Osteocyte (in vitro differentiated cells): ENCODE measurements around the gene CTNNAL1. TPM values are rescaled to one million over a fixed set of nuclear protein-coding genes. Genes with fewer than 3 reads are reported as not detected.

Source experiments
- DNase-seq: peaks from one replicate; pipeline ENCODE4 v3.0.0; 2021; ENCODE audit warnings: mixed read lengths; ENCODE audit not compliant: unreplicated experiment; ENCODE audit errors: extremely low spot score
- H3K27ac Mint-ChIP-seq: one replicate; pipeline ENCODE4 v1.8.0; 2021; ENCODE audit warnings: mild to moderate bottlenecking, mixed read lengths; ENCODE audit not compliant: unreplicated experiment
- H3K27me3 Mint-ChIP-seq: one replicate; pipeline ENCODE4 v1.8.0; 2021; ENCODE audit warnings: mixed read lengths; ENCODE audit not compliant: unreplicated experiment
- H3K36me3 Mint-ChIP-seq: one replicate; pipeline ENCODE4 v1.8.0; 2021; ENCODE audit warnings: mixed read lengths; ENCODE audit not compliant: unreplicated experiment
- H3K4me1 Mint-ChIP-seq: one replicate; pipeline ENCODE4 v1.8.0; 2021; ENCODE audit warnings: mixed read lengths; ENCODE audit not compliant: unreplicated experiment
- H3K4me3 Mint-ChIP-seq: one replicate; pipeline ENCODE4 v1.8.0; 2021; ENCODE audit warnings: mild to moderate bottlenecking, moderate library complexity, mixed read lengths; ENCODE audit not compliant: unreplicated experiment
- H3K9me3 Mint-ChIP-seq: one replicate; pipeline ENCODE4 v1.8.0; 2021; ENCODE audit warnings: mixed read lengths; ENCODE audit not compliant: unreplicated experiment
- CTCF ChIP-seq: fragments of 200-600 bp; sonication (generic); IDR thresholded peaks from 2 replicates; pipeline ENCODE4 v1.5.0; 2021; ENCODE audit warnings: antibody characterized with exemption, mild to moderate bottlenecking, moderate library complexity
- total RNA-seq: library from RNA; stranded (reverse); gene quantifications from 2 replicates; pipeline ENCODE4 v1.2.1, GENCODE V29; 2021

Gene CTNNAL1
- total RNA-seq, 1 donor from 2014 or later, result 55.4 TPM

GRCh38 chr9:109051733-109052132 is 38.4 kb upstream of the CTNNAL1 start:
- no peak for TF ChIP-seq CTCF
- peak overlapping the region; percentile 72 for H3K27ac Mint-ChIP-seq
- H3K4me1 Mint-ChIP-seq, result peaks cover 26% of the 10 kb centered on the region
- no peaks in the 10 kb centered on the region for H3K9me3 Mint-ChIP-seq
- H3K4me3 Mint-ChIP-seq, result no peak overlapping the region
- H3K36me3 Mint-ChIP-seq, result peaks cover 51% of the 10 kb centered on the region
- H3K27me3 Mint-ChIP-seq, result no peaks in the 10 kb centered on the region
- DNase-seq, result no peak

- Mint-ChIP-seq H3K9me3 (no peaks in the 10 kb centered on the region), H3K27ac (no peak overlapping the region), H3K36me3 (peaks cover 48% of the 10 kb centered on the region), H3K4me1 (peaks cover 26% of the 10 kb centered on the region), H3K27me3 (no peaks in the 10 kb centered on the region), H3K4me3 (no peak overlapping the region)
- DNase-seq, result no peak
- TF ChIP-seq CTCF, result no peak
Measured at GRCh38 chr9:109050444-109050843, 37.1 kb upstream of the CTNNAL1 start.

GRCh38 chr9:109048822-109049221 is 35.5 kb upstream of the CTNNAL1 start:
- Mint-ChIP-seq H3K27ac (no peak overlapping the region), H3K36me3 (peaks cover 42% of the 10 kb centered on the region), H3K4me1 (peaks cover 24% of the 10 kb centered on the region), H3K4me3 (no peak overlapping the region), H3K9me3 (no peaks in the 10 kb centered on the region), H3K27me3 (no peaks in the 10 kb centered on the region)
- DNase-seq, result no peak
- TF ChIP-seq CTCF, result no peak

- H3K27me3 Mint-ChIP-seq, result no peaks in the 10 kb centered on the region
- no peak for TF ChIP-seq CTCF
- peaks cover 42% of the 10 kb centered on the region for H3K36me3 Mint-ChIP-seq
- H3K4me3 Mint-ChIP-seq, result no peak overlapping the region
- H3K9me3 Mint-ChIP-seq, result peaks cover 3% of the 10 kb centered on the region
- DNase-seq, result no peak
- H3K27ac Mint-ChIP-seq, result no peak overlapping the region
- H3K4me1 Mint-ChIP-seq, result peaks cover 8% of the 10 kb centered on the region
Measured at GRCh38 chr9:109047259-109047658, 34.0 kb upstream of the CTNNAL1 start.

GRCh38 chr9:109046346-109046745 is 33.0 kb upstream of the CTNNAL1 start:
- Mint-ChIP-seq H3K9me3 (peaks cover 5% of the 10 kb centered on the region), H3K27me3 (no peaks in the 10 kb centered on the region), H3K27ac (no peak overlapping the region), H3K4me3 (no peak overlapping the region), H3K36me3 (peaks cover 44% of the 10 kb centered on the region), H3K4me1 (no peaks in the 10 kb centered on the region)
- DNase-seq, result no peak
- no peak for TF ChIP-seq CTCF
